ENCODE measurements around the gene AUTS2. TPM values are rescaled to one million over a fixed set of nuclear protein-coding genes. Genes with fewer than 3 reads are reported as not detected.

Gene AUTS2
- total and polyA plus RNA-seq, 2 of the 8 experiments (the other 6 are each of a cell fraction or from before 2014, with no cell fraction given), result 25.9 to 101 TPM

DNA sequence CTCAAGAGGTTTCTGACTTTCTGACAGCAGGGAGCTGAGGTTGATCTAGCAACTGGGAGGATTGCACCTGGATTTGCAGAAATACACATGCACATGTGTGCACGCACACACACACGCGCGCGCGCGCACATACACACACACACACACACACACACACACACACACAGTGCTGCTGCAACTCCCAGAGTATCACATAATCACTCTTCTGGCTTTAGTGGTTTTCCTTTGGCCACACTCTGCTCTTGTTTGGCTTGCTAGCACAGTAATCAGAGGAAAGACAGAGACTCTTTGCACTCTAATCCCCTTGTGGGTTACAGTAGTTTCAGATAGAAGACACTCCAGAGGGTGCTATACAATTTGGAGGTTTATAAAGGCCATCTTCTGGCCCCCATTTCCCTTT, 705.0 kb downstream of the AUTS2 start:
- Histone ChIP-seq H3K9ac (replicated peaks in 1 of 4; ENCODE audit: extremely low read depth in 1 of 4, low read depth in 3 of 4, low read length in 3 of 4) (no peak overlapping the region), H3K56ac (replicated peaks; ENCODE audit: insufficient read length, low read depth, low read length) (no peak overlapping the region), H2BK5ac (ENCODE audit: low read depth, low read length) (no peak overlapping the region), H3K79me2 (ENCODE audit: control insufficient read depth in 1 of 2, insufficient read depth in 2 of 2, low read length in 2 of 2) (no peaks in the 10 kb centered on the region), H4K20me1 (replicated peaks in 1 of 2; ENCODE audit: control insufficient read depth in 1 of 2, insufficient read depth in 2 of 2, low read length in 2 of 2) (no peaks in the 10 kb centered on the region), H3K9me3 (ENCODE audit: insufficient read depth in 2 of 2, low read depth in 1 of 2, low read length in 1 of 2) (no peaks in the 10 kb centered on the region), H3K27ac (ENCODE audit: low read depth, low read length) (no peak overlapping the region), H2BK20ac (ENCODE audit: low read length) (no peak overlapping the region), H3K79me1 (ENCODE audit: low read depth, low read length) (no peaks in the 10 kb centered on the region), H2BK12ac (ENCODE audit: low read depth, low read length) (no peak overlapping the region), H3K36me3 (ENCODE audit: control insufficient read depth in 2 of 4, insufficient read depth in 4 of 4, low read length in 3 of 4) (no peaks in the 10 kb centered on the region), H2BK15ac (ENCODE audit: low read length) (no peak overlapping the region), H3K4ac (replicated peaks; ENCODE audit: insufficient read length, low read depth, low read length) (no peak overlapping the region), H4K8ac (ENCODE audit: extremely low read depth, insufficient read depth, low read length) (no peak overlapping the region; the same call in 1 of the 2 replicates), H3K27me3 (replicated peaks in 1 of 4; ENCODE audit: control insufficient read depth in 3 of 4, extremely low read depth in 1 of 4, insufficient read depth in 3 of 4, low read length in 3 of 4) (no peaks in the 10 kb centered on the region), H3K23me2 (ENCODE audit: low read depth, low read length) (no peaks in the 10 kb centered on the region), H2AK5ac (ENCODE audit: low read depth, low read length) (no peak overlapping the region), H2AFZ (ENCODE audit: low read length) (no peak overlapping the region), H3K18ac (ENCODE audit: extremely low read depth, low read length) (no peak overlapping the region), H3K23ac (ENCODE audit: insufficient read length) (no peak overlapping the region), H3K4me3 (ENCODE audit: extremely low read depth in 1 of 4, insufficient read depth in 2 of 4, low read depth in 3 of 4, low read length in 4 of 4) (no peak overlapping the region), H3K14ac (ENCODE audit: insufficient read length) (no peak overlapping the region), H3K4me1 (replicated peaks in 1 of 4; ENCODE audit: control insufficient read depth in 3 of 4, insufficient read depth in 4 of 4, low read length in 3 of 4) (no peaks in the 10 kb centered on the region), H2BK120ac (replicated peaks; ENCODE audit: low read depth, low read length) (no peak overlapping the region), H4K5ac (ENCODE audit: insufficient read length, low read depth, low read length) (no peak overlapping the region), H3K4me2 (ENCODE audit: insufficient read depth in 1 of 2, low read depth in 2 of 2, low read length in 2 of 2) (no peak overlapping the region), H4K91ac (replicated peaks; ENCODE audit: insufficient read length, low read length) (no peak overlapping the region)
- POLR2A ChIA-PET (ENCODE audit: partially characterized antibody), result no interaction called here
- no peak for DNase-seq (ENCODE audit: low read depth in 1 of 2, low spot score in 2 of 2)
- CTCF ChIA-PET (ENCODE audit: partially characterized antibody), result no interaction called here
- WGBS, 2 experiments (ENCODE audit: extremely low coverage in 1 of 2, insufficient coverage in 1 of 2, insufficient read length in 1 of 2, insufficient replicate concordance in 2 of 2, low coverage in 1 of 2, low lambda C conversion rate in 2 of 2, missing lambda C conversion rate in 1 of 2), result 96% methylated on average over 7 of the region's 7 CpGs; no CpG with 5 or more reads in 1 of the 2 experiments
- no peak for TF ChIP-seq JUN (IDR thresholded peaks at IDR 0.05; ENCODE audit: low read depth, low read length)
- TF ChIP-seq BACH1 (IDR thresholded peaks at IDR 0.05; ENCODE audit: low read length), result no peak
- TF ChIP-seq SRF (IDR thresholded peaks at IDR 0.05; ENCODE audit: low read depth, low read length), result no peak
- no peak for TF ChIP-seq NRF1 (IDR thresholded peaks at IDR 0.05; ENCODE audit: low read depth, low read length)
- TF ChIP-seq BCL11A (IDR thresholded peaks at IDR 0.05; ENCODE audit: low read depth in 2 of 2, low read length in 2 of 2), result no peak
- TF ChIP-seq, protein P1, sequence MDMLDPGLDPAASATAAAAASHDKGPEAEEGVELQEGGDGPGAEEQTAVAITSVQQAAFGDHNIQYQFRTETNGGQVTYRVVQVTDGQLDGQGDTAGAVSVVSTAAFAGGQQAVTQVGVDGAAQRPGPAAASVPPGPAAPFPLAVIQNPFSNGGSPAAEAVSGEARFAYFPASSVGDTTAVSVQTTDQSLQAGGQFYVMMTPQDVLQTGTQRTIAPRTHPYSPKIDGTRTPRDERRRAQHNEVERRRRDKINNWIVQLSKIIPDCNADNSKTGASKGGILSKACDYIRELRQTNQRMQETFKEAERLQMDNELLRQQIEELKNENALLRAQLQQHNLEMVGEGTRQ (IDR thresholded peaks at IDR 0.05; ENCODE audit: low read length), result no peak
- FAIRE-seq, result no peak
